ENCODE data around the gene SLC1A6.
"Not testable (repeated sequence)": the region's sequence is repeated elsewhere in the genome, so short reads cannot be mapped to it uniquely, and the experiment has no call there.

The SLC1A6 gene

DNA sequence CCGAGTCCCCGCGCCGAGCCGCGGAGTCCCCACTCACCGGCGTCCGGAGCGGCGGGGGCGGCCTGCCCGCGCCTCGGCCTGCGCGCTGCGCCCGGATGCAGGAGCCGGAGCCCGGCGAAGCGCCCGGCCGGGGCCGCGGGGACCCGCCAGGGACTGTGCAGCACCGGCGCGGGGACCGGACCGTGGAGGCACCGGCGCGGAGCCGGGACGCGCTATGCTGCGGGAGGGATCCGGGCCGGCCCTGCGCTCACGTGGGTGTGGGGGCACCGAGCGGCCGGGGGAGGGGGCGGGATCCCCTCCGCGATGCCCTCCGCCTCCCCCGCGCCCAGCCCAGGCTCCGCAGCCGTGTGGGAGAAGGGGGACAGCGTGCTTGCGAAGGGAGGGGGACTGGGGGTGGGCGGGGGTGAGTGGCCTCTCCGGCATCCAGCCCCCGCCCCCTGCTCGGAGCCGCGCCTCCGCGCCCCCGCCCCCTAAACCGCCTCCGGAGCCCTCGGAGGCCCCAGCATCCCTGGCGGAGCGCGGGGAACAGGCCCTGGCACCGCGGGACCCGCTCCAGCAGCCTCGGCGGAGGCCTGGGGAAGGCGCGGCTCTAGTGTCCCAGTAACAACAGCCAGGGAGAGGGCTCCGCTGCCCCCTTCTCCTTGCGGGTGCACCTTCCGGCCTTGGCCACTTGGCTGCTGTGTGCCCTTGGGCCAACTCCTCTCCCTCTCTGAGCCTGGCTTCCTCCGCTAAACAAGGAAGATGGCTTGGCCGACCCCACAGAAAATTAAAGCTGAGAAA, at the start of gene SLC1A6:
Gene SLC1A6 (minus strand): TSS at position 389 of the 780 bp plus-strand sequence. CDS start 6,954 bp downstream, outside the sequence.
- H3K27me3 Mint-ChIP-seq: peaks cover 54% of the 10 kb centered on the region

DNA sequence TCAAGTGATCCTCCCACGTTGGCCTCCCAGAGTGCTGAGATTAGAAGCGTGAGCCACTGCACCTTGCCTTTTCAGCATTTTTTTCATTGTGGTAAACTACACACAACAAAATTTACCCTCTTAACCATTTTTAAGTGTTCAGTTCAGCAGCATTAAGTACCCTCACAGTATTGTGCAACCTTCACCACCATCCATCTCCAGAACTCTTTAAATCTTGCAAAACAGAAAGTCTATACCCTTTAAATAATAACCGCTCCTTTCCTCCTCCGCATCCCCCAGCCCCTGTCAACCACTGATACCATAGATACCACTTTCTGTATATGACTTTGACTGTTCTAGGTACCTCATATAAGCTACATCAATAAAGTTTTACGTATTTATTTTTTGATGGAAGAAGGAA, 48.8 kb upstream of the SLC1A6 start:
- H3K27ac Mint-ChIP-seq: no peak overlapping the region
- H3K36me3 Mint-ChIP-seq (ENCODE audit: low read depth): no peaks in the 10 kb centered on the region
- H3K4me1 Mint-ChIP-seq (ENCODE audit: low read depth): no peaks in the 10 kb centered on the region
- H3K27me3 Mint-ChIP-seq: peaks cover 9% of the 10 kb centered on the region
- intact Hi-C loops (cut with micrococcal nuclease): no loop called here
- H3K9me3 Mint-ChIP-seq: peaks cover 8% of the 10 kb centered on the region
- no peak overlapping the region for H3K4me3 Mint-ChIP-seq

More for the DNA sequence above, at the start of gene SLC1A6:
- intact Hi-C loops (cut with micrococcal nuclease): no loop called here
- Mint-ChIP-seq H3K9me3 (no peaks in the 10 kb centered on the region), H3K4me3 (no peak within 1 kb of the TSS), H3K4me1 (ENCODE audit: low read depth) (no peaks in the 10 kb centered on the region), H3K36me3 (ENCODE audit: low read depth) (no peaks in the 10 kb centered on the region), H3K27ac (no peak within 1 kb of the TSS)

DNA sequence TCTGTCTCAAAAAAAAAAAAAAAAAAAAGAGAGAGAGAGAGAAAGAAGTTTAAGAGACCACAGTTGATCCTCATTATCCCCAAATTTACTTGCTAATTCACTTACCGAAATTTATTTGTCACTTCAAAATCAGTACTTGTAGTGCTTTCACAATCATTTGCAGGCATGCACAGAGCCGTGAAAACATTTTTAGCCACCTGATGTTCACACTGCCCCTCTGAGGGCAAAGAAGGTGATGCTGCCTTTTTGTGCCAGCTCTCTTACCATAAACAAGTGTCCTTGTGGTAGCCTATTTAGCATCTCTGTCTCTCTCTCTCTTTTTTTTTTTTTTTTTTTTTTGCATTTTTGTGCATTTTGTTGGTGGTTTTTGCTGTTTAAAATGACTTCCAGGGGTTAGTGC, 45.6 kb upstream of the SLC1A6 start:
- no peak overlapping the region for H3K27ac Mint-ChIP-seq
- intact Hi-C loops (cut with micrococcal nuclease): no loop called here
- no peaks in the 10 kb centered on the region for H3K9me3 Mint-ChIP-seq
- H3K27me3 Mint-ChIP-seq: peaks cover 14% of the 10 kb centered on the region
- no peaks in the 10 kb centered on the region for H3K4me1 Mint-ChIP-seq (ENCODE audit: low read depth)
- no peaks in the 10 kb centered on the region for H3K36me3 Mint-ChIP-seq (ENCODE audit: low read depth)
- H3K4me3 Mint-ChIP-seq: no peak overlapping the region

DNA sequence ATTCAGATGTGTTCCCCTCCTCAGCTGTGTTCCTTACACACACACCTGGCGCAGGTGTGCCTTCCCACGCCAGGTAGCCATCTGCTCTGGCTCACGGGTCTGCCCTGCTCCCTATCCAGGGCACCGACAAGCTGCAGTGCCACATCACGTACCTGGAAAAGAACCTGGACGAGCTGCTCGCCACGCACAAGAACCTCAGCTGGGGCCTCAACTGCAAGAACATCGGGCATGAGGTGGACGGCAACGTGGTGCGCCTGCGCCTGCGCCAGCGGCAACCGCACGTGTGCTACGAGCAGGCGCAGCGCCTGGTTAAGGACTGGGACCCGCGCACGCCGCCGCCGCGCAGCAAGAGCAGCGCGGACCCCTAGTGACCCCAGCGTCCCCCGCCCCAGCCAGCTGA, 43.1 kb upstream of the SLC1A6 start:
- H3K4me1 Mint-ChIP-seq (ENCODE audit: low read depth): no peaks in the 10 kb centered on the region
- no peak overlapping the region for H3K27ac Mint-ChIP-seq

DNA sequence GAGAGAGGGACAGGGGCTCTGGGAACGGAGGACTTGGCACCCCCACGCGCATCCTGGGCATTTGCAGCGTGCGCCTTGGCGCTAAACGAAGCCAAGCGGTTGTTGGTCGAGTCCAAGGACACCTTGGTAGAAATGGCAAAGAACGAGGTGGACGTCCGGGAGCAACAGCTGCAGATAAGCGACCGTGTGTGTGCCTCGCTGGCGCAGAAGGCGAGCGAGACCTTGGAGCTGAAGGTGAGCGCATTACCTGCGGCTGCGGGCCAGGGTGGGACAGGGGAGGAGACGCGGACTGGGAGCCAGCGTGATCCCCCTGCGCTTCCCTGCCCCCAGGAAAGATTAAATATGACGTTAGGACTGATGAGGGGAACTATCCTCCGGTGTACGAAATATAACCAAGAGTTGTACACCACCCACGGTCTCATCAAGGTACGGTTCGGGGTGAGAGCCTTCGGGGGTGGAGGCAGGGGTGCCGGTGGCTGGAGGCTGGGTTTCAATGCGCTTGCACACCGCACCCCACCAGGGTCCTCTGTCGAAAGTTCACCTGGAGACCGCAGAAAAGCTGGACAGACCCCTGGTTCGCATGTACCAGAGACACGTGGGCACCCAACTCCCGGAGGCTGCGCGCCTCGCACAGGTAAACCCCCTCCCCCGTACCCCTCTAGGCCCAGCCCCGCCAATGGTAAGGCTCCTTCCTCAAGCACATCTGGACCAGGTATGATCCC, 41.8 kb upstream of the SLC1A6 start:
- Mint-ChIP-seq H3K4me3 (no peak overlapping the region), H3K36me3 (ENCODE audit: low read depth) (no peaks in the 10 kb centered on the region), H3K27ac (no peak overlapping the region), H3K9me3 (no peaks in the 10 kb centered on the region), H3K27me3 (peaks cover 20% of the 10 kb centered on the region), H3K4me1 (ENCODE audit: low read depth) (no peaks in the 10 kb centered on the region)
- intact Hi-C loops (cut with micrococcal nuclease): no loop called here

More for the DNA sequence above, 43.1 kb upstream of the SLC1A6 start:
- Mint-ChIP-seq H3K36me3 (ENCODE audit: low read depth) (no peaks in the 10 kb centered on the region), H3K4me3 (no peak overlapping the region), H3K9me3 (no peaks in the 10 kb centered on the region), H3K27me3 (peaks cover 16% of the 10 kb centered on the region)
- intact Hi-C loops (cut with micrococcal nuclease): no loop called here

DNA sequence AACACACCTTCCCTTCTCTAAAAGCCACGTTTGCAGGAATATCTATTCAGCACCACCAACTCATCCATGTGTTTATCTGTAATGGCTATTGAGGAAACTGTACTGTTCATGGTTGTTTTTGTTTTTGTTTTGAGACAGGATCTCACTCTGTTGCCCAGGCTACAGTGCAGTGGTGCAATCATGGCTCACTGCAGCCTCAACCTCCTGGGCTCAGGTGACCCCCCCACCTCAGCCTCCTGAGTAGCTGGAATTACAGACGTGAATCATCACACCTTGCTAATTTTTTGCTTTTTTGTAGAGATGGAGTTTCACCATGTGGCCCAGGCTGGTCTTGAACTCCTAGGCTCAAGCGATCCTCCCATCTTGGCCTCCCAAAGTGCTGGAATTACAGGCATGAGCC, 39.2 kb upstream of the SLC1A6 start:
- H3K4me3 Mint-ChIP-seq; H3K9me3 Mint-ChIP-seq; H3K27ac Mint-ChIP-seq; H3K36me3 Mint-ChIP-seq (ENCODE audit: low read depth); intact Hi-C loops (cut with micrococcal nuclease); H3K4me1 Mint-ChIP-seq (ENCODE audit: low read depth): not testable (repeated sequence)
- peaks cover 17% of the 10 kb centered on the region for H3K27me3 Mint-ChIP-seq

DNA sequence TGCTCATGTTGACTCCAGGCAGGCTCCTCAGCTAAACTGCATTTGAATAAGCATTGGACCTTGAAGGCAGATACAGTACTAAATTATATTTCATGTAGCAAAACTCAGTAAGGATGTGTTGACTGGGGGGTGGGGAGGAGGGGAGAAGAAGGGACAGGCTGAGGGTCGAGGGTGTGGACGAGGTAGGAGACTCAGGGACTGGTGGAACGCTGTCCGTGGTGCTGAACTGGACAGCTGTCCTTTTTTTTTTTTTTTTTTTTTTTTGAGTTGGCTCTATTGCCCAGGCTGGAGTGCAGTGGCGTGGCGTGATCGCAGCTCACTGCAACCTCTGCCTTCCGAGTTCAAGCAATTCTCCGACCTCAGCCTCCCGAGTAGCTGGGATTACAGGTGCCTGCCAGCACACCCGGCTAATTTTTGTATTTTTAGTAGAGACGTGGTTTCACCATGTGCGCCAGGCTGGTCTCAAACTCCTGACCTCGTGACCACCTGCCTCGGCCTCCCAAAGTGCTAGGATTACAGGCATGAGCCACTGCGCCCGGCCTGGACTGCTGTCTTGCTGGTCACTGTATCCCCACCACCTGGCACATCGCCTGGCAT, 36.4 kb upstream of the SLC1A6 start:
- H3K27me3 Mint-ChIP-seq: peaks cover 32% of the 10 kb centered on the region
- H3K4me3 Mint-ChIP-seq: no peak overlapping the region
- intact Hi-C loops (cut with micrococcal nuclease): no loop called here
- no peaks in the 10 kb centered on the region for H3K36me3 Mint-ChIP-seq (ENCODE audit: low read depth)
- H3K27ac Mint-ChIP-seq: no peak overlapping the region
- H3K9me3 Mint-ChIP-seq: no peaks in the 10 kb centered on the region
- no peaks in the 10 kb centered on the region for H3K4me1 Mint-ChIP-seq (ENCODE audit: low read depth)

DNA sequence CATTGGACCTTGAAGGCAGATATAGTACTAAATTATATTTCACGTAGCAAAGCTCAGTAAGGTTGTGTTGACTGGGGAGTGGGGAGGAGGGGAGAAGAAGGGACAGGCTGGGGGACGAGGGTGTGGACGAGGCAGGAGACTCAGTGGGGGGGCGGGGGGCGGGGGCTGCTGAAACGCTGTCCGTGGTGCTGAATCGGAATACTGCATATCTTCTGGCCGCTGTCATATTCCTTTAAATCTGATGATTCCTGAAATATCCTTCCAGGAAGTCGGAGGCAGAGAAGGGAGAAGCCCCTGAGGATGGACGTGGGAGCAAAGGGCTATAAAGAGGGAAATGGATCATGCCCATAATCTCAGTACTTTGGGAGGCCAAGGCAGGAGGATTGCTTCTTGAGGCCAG, 34.9 kb upstream of the SLC1A6 start:
- intact Hi-C loops (cut with micrococcal nuclease): no loop called here
- Mint-ChIP-seq H3K27ac (no peak overlapping the region), H3K4me1 (ENCODE audit: low read depth) (no peaks in the 10 kb centered on the region), H3K4me3 (no peak overlapping the region), H3K27me3 (peaks cover 43% of the 10 kb centered on the region), H3K9me3 (no peaks in the 10 kb centered on the region), H3K36me3 (ENCODE audit: low read depth) (no peaks in the 10 kb centered on the region)

DNA sequence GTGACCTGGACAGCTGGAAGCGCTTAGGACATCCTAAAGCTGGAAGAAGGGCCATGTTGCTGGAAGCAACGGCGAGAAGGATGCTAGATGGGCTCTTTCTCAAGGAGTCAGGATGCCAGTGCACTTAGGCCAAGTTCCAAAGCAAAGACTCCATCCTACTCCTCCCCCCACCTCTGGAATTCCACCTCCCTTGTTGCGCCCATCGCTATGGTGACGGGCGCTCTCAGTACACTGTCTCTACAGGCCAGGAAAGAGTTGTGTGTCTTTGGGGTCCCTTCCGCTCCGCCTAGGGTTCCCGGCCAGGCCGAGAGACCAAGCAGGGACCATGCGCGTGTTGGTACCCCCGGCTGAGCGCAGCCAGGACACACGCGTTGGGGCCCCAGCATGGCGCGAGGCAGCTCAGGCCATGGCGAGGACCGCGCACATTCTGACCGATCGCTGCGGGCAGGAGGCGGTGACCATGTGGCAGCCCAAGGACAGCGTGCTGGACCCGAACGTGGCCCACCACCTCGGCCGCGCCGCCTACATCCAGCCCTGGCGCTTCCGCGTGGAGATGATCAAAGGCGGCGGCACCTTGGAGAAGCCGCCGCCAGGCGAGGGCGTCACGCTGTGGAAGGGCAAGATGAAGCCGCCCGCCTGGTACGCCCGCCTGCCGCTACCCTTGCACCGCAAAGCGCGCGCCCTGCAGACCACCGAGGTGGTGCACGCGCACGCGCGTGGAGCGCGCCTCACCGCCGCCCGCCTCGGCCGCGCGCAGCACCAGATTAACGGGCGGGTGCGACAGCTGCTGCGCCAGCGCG, 31.0 kb upstream of the SLC1A6 start:
- Mint-ChIP-seq H3K27ac (no peak overlapping the region), H3K36me3 (ENCODE audit: low read depth) (no peaks in the 10 kb centered on the region), H3K4me3 (no peak overlapping the region), H3K27me3 (peaks cover 50% of the 10 kb centered on the region), H3K9me3 (no peaks in the 10 kb centered on the region), H3K4me1 (ENCODE audit: low read depth) (no peaks in the 10 kb centered on the region)
- intact Hi-C loops (cut with micrococcal nuclease): no loop called here

DNA sequence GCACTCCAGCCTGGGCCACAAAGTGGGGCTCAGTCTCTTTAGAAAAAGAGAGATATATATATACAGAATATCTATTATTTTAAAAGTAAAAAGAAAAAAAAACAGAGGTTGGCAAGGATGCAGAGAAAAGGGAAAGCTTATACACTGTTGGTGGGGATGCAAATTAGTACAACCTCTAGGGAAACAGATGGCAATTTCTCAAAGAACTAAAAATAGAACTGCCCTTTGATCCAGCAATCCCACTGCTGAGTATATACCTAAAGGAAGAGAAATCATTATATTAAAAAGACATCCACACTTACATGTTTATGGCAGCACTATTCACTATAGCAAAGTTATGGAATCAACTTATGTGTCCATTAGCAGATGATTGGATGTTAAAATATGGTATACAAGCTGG, 28.6 kb upstream of the SLC1A6 start:
- intact Hi-C loops (cut with micrococcal nuclease): no loop called here
- H3K36me3 Mint-ChIP-seq (ENCODE audit: low read depth): no peaks in the 10 kb centered on the region
- H3K9me3 Mint-ChIP-seq: no peaks in the 10 kb centered on the region
- no peak overlapping the region for H3K27ac Mint-ChIP-seq
- H3K4me3 Mint-ChIP-seq: no peak overlapping the region
- peaks cover 49% of the 10 kb centered on the region for H3K27me3 Mint-ChIP-seq
- no peaks in the 10 kb centered on the region for H3K4me1 Mint-ChIP-seq (ENCODE audit: low read depth)

DNA sequence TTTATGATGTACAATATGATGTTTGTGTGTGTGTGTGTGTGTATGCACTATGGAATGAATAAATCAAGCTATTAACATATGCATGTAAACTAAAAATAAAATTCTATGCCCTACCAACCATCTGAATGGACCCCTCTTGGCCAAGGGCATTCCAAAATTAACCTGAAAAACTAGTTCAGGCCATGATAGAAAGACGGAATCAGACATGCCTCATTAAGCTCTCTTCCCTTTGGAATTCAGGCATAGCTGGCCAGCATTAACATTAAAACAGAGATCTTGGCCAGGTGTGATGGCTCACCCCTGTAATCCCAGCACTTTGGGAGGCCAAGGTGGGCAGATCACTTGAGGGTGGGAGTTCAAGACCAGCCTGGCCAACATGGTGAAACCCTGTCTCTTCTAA, 18.3 kb upstream of the SLC1A6 start:
- Mint-ChIP-seq H3K4me1 (ENCODE audit: low read depth) (peaks cover 5% of the 10 kb centered on the region), H3K9me3 (no peaks in the 10 kb centered on the region), H3K27me3 (peaks cover 24% of the 10 kb centered on the region), H3K27ac (no peak overlapping the region), H3K36me3 (ENCODE audit: low read depth) (no peaks in the 10 kb centered on the region), H3K4me3 (no peak overlapping the region)
- intact Hi-C loops (cut with micrococcal nuclease): no loop called here

DNA sequence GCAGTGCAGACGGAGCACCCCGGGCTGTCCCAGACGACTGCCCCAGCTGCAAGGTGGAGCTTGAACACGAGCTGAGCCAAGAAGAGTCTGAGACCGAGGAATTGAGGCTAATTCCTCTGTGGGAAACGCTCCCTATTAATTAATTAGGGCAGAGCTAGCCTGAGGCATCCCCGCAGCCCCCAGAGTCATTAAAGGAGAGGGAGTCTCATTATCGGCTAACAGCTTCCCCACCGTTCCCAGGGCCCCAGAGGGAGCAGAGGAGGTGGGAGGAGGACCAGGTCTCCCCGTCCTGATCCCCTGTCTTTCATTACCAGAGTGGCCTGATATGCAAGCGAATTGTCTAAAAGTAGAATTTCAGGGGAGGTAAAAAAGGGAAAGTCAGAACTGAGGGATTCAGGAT, 13.1 kb upstream of the SLC1A6 start:
- no peaks in the 10 kb centered on the region for H3K9me3 Mint-ChIP-seq
- peaks cover 11% of the 10 kb centered on the region for H3K27me3 Mint-ChIP-seq
- peaks cover 5% of the 10 kb centered on the region for H3K4me1 Mint-ChIP-seq (ENCODE audit: low read depth)
- H3K27ac Mint-ChIP-seq: no peak overlapping the region
- no peaks in the 10 kb centered on the region for H3K36me3 Mint-ChIP-seq (ENCODE audit: low read depth)
- intact Hi-C loops (cut with micrococcal nuclease): no loop called here
- H3K4me3 Mint-ChIP-seq: no peak overlapping the region

DNA sequence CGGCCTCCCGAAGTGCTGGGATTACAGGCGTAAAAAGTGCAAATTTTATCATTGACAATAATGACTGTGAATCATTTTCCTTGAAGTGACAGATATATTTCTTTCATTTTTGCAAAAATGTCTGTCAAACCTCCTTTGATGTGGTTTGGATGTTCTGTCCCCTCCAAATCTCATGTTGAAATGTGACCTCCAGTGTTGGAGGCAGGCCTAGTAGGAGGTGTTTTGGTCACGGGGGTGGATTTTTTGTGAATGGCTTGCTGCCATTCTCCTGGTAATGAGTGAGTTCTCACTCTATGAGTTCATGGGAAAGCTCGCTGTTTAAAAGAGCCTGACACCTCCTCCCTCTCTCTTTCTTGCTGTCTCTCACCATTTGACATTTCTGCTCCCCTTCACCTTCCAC, 5.5 kb upstream of the SLC1A6 start:
- no peak overlapping the region for H3K27ac Mint-ChIP-seq
- H3K4me3 Mint-ChIP-seq: no peak overlapping the region
- peaks cover 25% of the 10 kb centered on the region for H3K27me3 Mint-ChIP-seq
- H3K36me3 Mint-ChIP-seq (ENCODE audit: low read depth): no peaks in the 10 kb centered on the region
- H3K4me1 Mint-ChIP-seq (ENCODE audit: low read depth): no peaks in the 10 kb centered on the region
- intact Hi-C loops (cut with micrococcal nuclease): no loop called here
- no peaks in the 10 kb centered on the region for H3K9me3 Mint-ChIP-seq
